H9 (cell line): ENCODE measurements around the gene FARP1. TPM values are rescaled to one million over a fixed set of nuclear protein-coding genes. Genes with fewer than 3 reads are reported as not detected.

ENCODE experiments used
- DNase-seq: peaks from one replicate; pipeline ENCODE4 v3.0.0-alpha.2; 2017
- H2AFZ ChIP-seq: one replicate; pipeline ENCODE4 v1.6.1; 2013; ENCODE audit warnings: mild to moderate bottlenecking, low read length, control low read depth, moderate library complexity
- H2AK5ac ChIP-seq: 2 replicates; pipeline ENCODE4 v1.6.1; 2013; ENCODE audit warnings: low read length, control low read depth, mixed read lengths; ENCODE audit not compliant: insufficient read length
- H2BK120ac ChIP-seq: one replicate; pipeline ENCODE4 v1.6.1; 2013; ENCODE audit warnings: low read depth, mild to moderate bottlenecking, low read length, control low read depth, inconsistent platforms; ENCODE audit not compliant: poor library complexity, severe bottlenecking
- H2BK12ac ChIP-seq: 2 replicates; pipeline ENCODE4 v1.6.1; 2013; ENCODE audit warnings: low read length, control low read depth, mixed read lengths, low read depth; ENCODE audit not compliant: insufficient read length
- H2BK15ac ChIP-seq: 2 replicates; pipeline ENCODE4 v1.6.1; 2013; ENCODE audit warnings: low read depth, low read length, control low read depth
- H2BK20ac ChIP-seq: one replicate; pipeline ENCODE4 v1.6.1; 2013; ENCODE audit warnings: low read depth, mild to moderate bottlenecking, low read length, control low read depth, inconsistent platforms; ENCODE audit not compliant: poor library complexity, severe bottlenecking
- H2BK5ac ChIP-seq: 2 replicates; pipeline ENCODE4 v1.6.1; 2013; ENCODE audit warnings: low read length, control low read depth, mixed read lengths; ENCODE audit not compliant: insufficient read length
- H3K14ac ChIP-seq: 2 replicates; pipeline ENCODE4 v1.6.1; 2013; ENCODE audit warnings: low read length, control low read depth; ENCODE audit not compliant: insufficient read depth
- H3K18ac ChIP-seq: 2 replicates; pipeline ENCODE4 v1.6.1; 2013; ENCODE audit warnings: low read depth, mild to moderate bottlenecking, mixed read lengths, low read length, control low read depth; ENCODE audit not compliant: insufficient read length
- H3K23ac ChIP-seq: 2 replicates; pipeline ENCODE4 v1.6.1; 2013; ENCODE audit warnings: low read length, control low read depth, mixed read lengths, low read depth; ENCODE audit not compliant: insufficient read length
- H3K23me2 ChIP-seq: 2 replicates; pipeline ENCODE4 v1.6.1; 2013; ENCODE audit warnings: low read depth, mild to moderate bottlenecking, mixed read lengths, low read length, control low read depth; ENCODE audit not compliant: insufficient read length, poor library complexity, severe bottlenecking
- H3K27ac ChIP-seq: 2 replicates; pipeline ENCODE4 v1.5.1; 2013; ENCODE audit warnings: low read length, control low read depth, mixed read lengths, low read depth; ENCODE audit not compliant: insufficient read length
- H3K27me3 ChIP-seq: 2 replicates; pipeline ENCODE4 v1.6.1; 2013; ENCODE audit warnings: low read length, control low read depth, inconsistent platforms; ENCODE audit not compliant: insufficient read depth
- H3K4ac ChIP-seq: 2 replicates; pipeline ENCODE4 v1.6.1; 2013; ENCODE audit warnings: low read depth, mild to moderate bottlenecking, control low read depth, inconsistent platforms, low read length, moderate library complexity
- H3K4me1 ChIP-seq: 2 replicates; pipeline ENCODE4 v1.6.1; 2013; ENCODE audit warnings: low read length, control low read depth, inconsistent platforms; ENCODE audit not compliant: insufficient read depth
- H3K4me2 ChIP-seq: 2 replicates; pipeline ENCODE4 v1.6.1; 2013; ENCODE audit warnings: low read length, control low read depth, mixed read lengths; ENCODE audit not compliant: insufficient read length, insufficient read depth
- H3K56ac ChIP-seq: 2 replicates; pipeline ENCODE4 v1.6.1; 2013; ENCODE audit warnings: low read depth, mild to moderate bottlenecking, mixed read lengths, low read length, control low read depth; ENCODE audit not compliant: insufficient read length
- H3K79me1 ChIP-seq: 2 replicates; pipeline ENCODE4 v1.6.1; 2013; ENCODE audit warnings: low read depth, mild to moderate bottlenecking, moderate library complexity, low read length, control low read depth, inconsistent platforms; ENCODE audit not compliant: insufficient read depth, poor library complexity, severe bottlenecking
- H3K79me2 ChIP-seq: 2 replicates; pipeline ENCODE4 v1.6.1; 2013; ENCODE audit warnings: low read length, control low read depth, inconsistent platforms; ENCODE audit not compliant: insufficient read depth
- H3K9ac ChIP-seq: 2 replicates; pipeline ENCODE4 v1.6.1; 2013; ENCODE audit warnings: low read length, control low read depth, mixed read lengths; ENCODE audit not compliant: insufficient read length; ENCODE audit errors: extremely low read depth
- H3K9me3 ChIP-seq: one replicate; pipeline ENCODE4 v1.6.1; 2013; ENCODE audit warnings: low read depth, low read length, inconsistent platforms; ENCODE audit not compliant: control insufficient read depth
- H3T11ph ChIP-seq: one replicate; pipeline ENCODE4 v1.6.1; 2013; ENCODE audit warnings: mild to moderate bottlenecking, low read length, control low read depth, inconsistent platforms
- H4K20me1 ChIP-seq: one replicate; pipeline ENCODE4 v1.6.1; 2013; ENCODE audit not compliant: control insufficient read depth, insufficient read length, insufficient read depth
- H4K5ac ChIP-seq: 2 replicates; pipeline ENCODE4 v1.6.1; 2013; ENCODE audit warnings: low read depth, mild to moderate bottlenecking, mixed read lengths, low read length, control low read depth; ENCODE audit not compliant: insufficient read length
- H4K8ac ChIP-seq: replicated peaks from 2 replicates; pipeline ENCODE4 v1.6.1; 2013; ENCODE audit warnings: low read length, control low read depth, mixed read lengths, low read depth; ENCODE audit not compliant: insufficient read length
- H4K91ac ChIP-seq: 2 replicates; pipeline ENCODE4 v1.6.1; 2013; ENCODE audit warnings: low read depth, mild to moderate bottlenecking, moderate library complexity, mixed read lengths, low read length, control low read depth; ENCODE audit not compliant: insufficient read length
- H3K27ac Mint-ChIP-seq, 3 experiments: 2 replicates in 2 of 3; 3 replicates in 1 of 3; pipeline ENCODE4 v1.8.0; 2020 to 2021; ENCODE audit warnings: mixed read lengths in 3 of 3, mild to moderate bottlenecking in 1 of 3, moderate library complexity in 1 of 3
- H3K27me3 Mint-ChIP-seq: 2 replicates; pipeline ENCODE4 v1.8.0; 2021; ENCODE audit warnings: low read depth, mild to moderate bottlenecking, moderate library complexity, mixed read lengths
- H3K36me3 Mint-ChIP-seq, 3 experiments: 2 replicates in 2 of 3; 3 replicates in 1 of 3; pipeline ENCODE4 v1.8.0; 2020 to 2021; ENCODE audit warnings: low read depth in 3 of 3, mixed read lengths in 3 of 3; ENCODE audit not compliant: insufficient read depth in 1 of 3
- H3K4me1 Mint-ChIP-seq, 2 experiments: 2 replicates each; pipeline ENCODE4 v1.8.0; 2020; ENCODE audit warnings: mixed read lengths in 2 of 2
- H3K4me3 Mint-ChIP-seq, 2 experiments: 2 replicates in 1 of 2; 3 replicates in 1 of 2; pipeline ENCODE4 v1.8.0; 2020 to 2021; ENCODE audit warnings: mild to moderate bottlenecking in 2 of 2, mixed read lengths in 2 of 2, moderate library complexity in 1 of 2
- H3K9me3 Mint-ChIP-seq, 2 experiments: 2 replicates in 1 of 2; 3 replicates in 1 of 2; pipeline ENCODE4 v1.8.0; 2020; ENCODE audit warnings: mild to moderate bottlenecking in 2 of 2, mixed read lengths in 2 of 2, moderate library complexity in 1 of 2
- WGBS: extraction: QIAGEN DNeasy Blood & Tissue Kit; methylation state at CpG from one replicate; pipeline ENCODE4 v1.1.7; 2013; ENCODE audit warnings: missing lambda C conversion rate, low lambda C conversion rate, mixed read lengths; ENCODE audit not compliant: insufficient read length; ENCODE audit errors: extremely low coverage; 5-methylcytosine and 5-hydroxymethylcytosine counted together
- total RNA-seq: library from RNA; stranded (reverse); gene quantifications from 2 replicates; pipeline ENCODE4 v1.2.1, GENCODE V29; 2021
- TF ChIP-seq, protein P1 (sequence below): fragments of 200-600 bp; sonication (generic); conservative IDR thresholded peaks from 3 replicates; pipeline ENCODE4 v1.8.0; 2021; ENCODE audit warnings: antibody characterized with exemption, mild to moderate bottlenecking

Gene FARP1
- total RNA-seq, 1 experiment from 2014 or later, result 95.9 TPM

DNA sequence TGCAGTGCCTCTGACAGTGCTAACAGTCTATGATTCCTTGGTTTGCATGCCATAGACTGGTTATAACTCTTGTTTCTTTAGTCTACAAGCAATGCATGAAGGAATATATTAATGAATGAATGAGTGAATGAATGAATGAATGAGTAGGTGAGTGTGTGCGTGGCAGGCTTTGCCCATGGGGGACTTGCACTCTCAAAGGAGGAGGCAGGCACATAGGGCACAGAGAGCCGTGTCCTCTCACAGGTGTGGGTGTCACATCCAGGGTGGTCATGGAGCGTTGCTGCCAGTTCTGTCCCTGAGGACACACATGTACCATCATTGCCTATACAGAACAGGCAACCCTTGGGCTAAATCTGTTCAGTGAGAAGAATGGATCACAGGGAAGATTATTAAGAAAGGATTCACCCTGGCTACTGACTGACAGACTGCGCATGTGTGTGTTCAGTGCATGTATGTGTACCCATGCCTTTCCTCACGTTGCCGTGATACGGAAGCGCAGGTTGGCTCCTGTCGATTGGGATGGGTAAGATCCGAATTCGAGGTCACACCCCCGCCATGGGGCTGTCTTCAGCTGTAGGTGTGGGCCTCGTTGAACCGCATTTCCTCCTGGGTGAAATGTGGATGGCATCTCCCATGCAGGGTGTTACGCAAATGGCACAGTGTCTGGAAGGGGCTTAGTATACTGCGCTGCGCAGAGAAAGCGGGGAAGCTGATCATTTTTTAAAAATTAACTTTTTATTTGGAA, 272.6 kb downstream of the FARP1 start:
- H3K79me1 ChIP-seq, result no peaks in the 10 kb centered on the region
- H3K14ac ChIP-seq, result no peak overlapping the region
- DNase-seq, result no peak
- no peak overlapping the region for H3K56ac ChIP-seq
- peaks cover 5 to 44% (median 42%) of the 10 kb centered on the region in 3 experiments for H3K36me3 Mint-ChIP-seq
- H2BK12ac ChIP-seq, result no peak overlapping the region
- H2BK120ac ChIP-seq, result no peak overlapping the region
- H3K9me3 Mint-ChIP-seq, result no peaks in the 10 kb centered on the region
- no peaks in the 10 kb centered on the region for H3K27me3 ChIP-seq
- TF ChIP-seq, protein P1, sequence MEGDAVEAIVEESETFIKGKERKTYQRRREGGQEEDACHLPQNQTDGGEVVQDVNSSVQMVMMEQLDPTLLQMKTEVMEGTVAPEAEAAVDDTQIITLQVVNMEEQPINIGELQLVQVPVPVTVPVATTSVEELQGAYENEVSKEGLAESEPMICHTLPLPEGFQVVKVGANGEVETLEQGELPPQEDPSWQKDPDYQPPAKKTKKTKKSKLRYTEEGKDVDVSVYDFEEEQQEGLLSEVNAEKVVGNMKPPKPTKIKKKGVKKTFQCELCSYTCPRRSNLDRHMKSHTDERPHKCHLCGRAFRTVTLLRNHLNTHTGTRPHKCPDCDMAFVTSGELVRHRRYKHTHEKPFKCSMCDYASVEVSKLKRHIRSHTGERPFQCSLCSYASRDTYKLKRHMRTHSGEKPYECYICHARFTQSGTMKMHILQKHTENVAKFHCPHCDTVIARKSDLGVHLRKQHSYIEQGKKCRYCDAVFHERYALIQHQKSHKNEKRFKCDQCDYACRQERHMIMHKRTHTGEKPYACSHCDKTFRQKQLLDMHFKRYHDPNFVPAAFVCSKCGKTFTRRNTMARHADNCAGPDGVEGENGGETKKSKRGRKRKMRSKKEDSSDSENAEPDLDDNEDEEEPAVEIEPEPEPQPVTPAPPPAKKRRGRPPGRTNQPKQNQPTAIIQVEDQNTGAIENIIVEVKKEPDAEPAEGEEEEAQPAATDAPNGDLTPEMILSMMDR, result no peak
- H2AK5ac ChIP-seq, result no peak overlapping the region
- H3K79me2 ChIP-seq, result no peaks in the 10 kb centered on the region
- no peak overlapping the region for H3K4ac ChIP-seq
- H2BK5ac ChIP-seq, result no peak overlapping the region
- H3K9ac ChIP-seq, result no peak overlapping the region
- no peak overlapping the region for H3K4me2 ChIP-seq
- H2BK15ac ChIP-seq, result no peak overlapping the region
- H3T11ph ChIP-seq, result no peak overlapping the region
- H4K5ac ChIP-seq, result no peak overlapping the region
- H4K91ac ChIP-seq, result no peak overlapping the region
- H2AFZ ChIP-seq, result no peak overlapping the region
- H3K18ac ChIP-seq, result no peak overlapping the region
- no peaks in the 10 kb centered on the region for H3K27me3 Mint-ChIP-seq
- H3K9me3 ChIP-seq, result no peaks in the 10 kb centered on the region
- no peaks in the 10 kb centered on the region for H4K20me1 ChIP-seq
- H3K23ac ChIP-seq, result no peak overlapping the region
- H3K27ac Mint-ChIP-seq, result no peak overlapping the region; a peak in 1 of 7 replicates
- no peak overlapping the region for H3K27ac ChIP-seq
- no peaks in the 10 kb centered on the region for H3K4me1 Mint-ChIP-seq
- H3K23me2 ChIP-seq, result no peaks in the 10 kb centered on the region
- H3K4me3 Mint-ChIP-seq, result no peak overlapping the region
- no peak overlapping the region for H4K8ac ChIP-seq
- H3K4me1 ChIP-seq, result no peaks in the 10 kb centered on the region
- no peak overlapping the region for H2BK20ac ChIP-seq
- WGBS, result no CpG with 5 or more reads among the region's 18 CpGs
